Nephron progenitor cell (in vitro differentiated cells): Measurements from ENCODE around the gene C1orf21.

Experiments used
- DNase-seq: peaks from one replicate; pipeline ENCODE4 v3.0.0; 2021
- H3K27ac Mint-ChIP-seq: 2 replicates; pipeline ENCODE4 v1.8.0; 2021; ENCODE audit warnings: mild to moderate bottlenecking, moderate library complexity, mixed read lengths
- H3K27me3 Mint-ChIP-seq: 2 replicates; pipeline ENCODE4 v1.8.0; 2021; ENCODE audit warnings: mild to moderate bottlenecking, low read depth, mixed read lengths; ENCODE audit not compliant: poor library complexity
- H3K36me3 Mint-ChIP-seq: 2 replicates; pipeline ENCODE4 v1.8.0; 2021; ENCODE audit warnings: low read depth, mixed read lengths
- H3K4me1 Mint-ChIP-seq: 2 replicates; pipeline ENCODE4 v1.8.0; 2021; ENCODE audit warnings: mixed read lengths
- H3K4me3 Mint-ChIP-seq: 2 replicates; pipeline ENCODE4 v1.8.0; 2021; ENCODE audit warnings: mild to moderate bottlenecking, moderate library complexity, mixed read lengths
- H3K9me3 Mint-ChIP-seq: 2 replicates; pipeline ENCODE4 v1.8.0; 2021; ENCODE audit warnings: mild to moderate bottlenecking, moderate library complexity, mixed read lengths
- TF ChIP-seq, protein P1 (sequence below): fragments of 200-600 bp; sonication (generic); IDR thresholded peaks from 2 replicates; pipeline ENCODE4 v1.5.0; 2021; ENCODE audit warnings: antibody characterized with exemption

Gene C1orf21

DNA sequence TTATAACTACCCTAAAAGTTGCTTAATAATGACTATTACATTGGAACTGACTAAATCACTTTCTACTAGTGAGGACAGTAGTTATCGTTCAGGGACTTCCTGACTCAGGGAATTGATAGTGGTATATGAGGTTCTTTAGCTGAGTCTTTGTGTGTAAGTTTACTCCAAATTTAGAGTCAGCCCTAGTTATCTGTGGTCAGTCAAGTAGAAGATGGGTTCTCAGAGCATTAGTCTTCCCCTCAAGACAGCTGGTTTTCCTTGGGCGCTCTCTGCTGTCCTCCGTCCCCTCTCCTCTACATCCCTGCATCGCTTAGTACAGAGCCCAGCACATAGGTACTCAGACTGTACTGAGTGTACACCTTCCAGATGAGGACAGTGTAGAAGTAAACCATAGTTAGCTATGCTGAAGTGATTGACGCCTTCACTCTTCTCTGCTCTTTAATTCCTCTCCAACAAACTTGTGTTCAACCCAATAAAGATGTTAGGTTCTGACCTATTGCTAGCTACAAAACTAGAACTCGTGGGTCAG lies 116.5 kb downstream of the C1orf21 start:
- Mint-ChIP-seq H3K4me1 (peaks cover 11% of the 10 kb centered on the region), H3K9me3 (no peaks in the 10 kb centered on the region), H3K27ac (no peak overlapping the region), H3K4me3 (no peak overlapping the region), H3K27me3 (no peaks in the 10 kb centered on the region), H3K36me3 (no peaks in the 10 kb centered on the region)
- TF ChIP-seq, protein P1, sequence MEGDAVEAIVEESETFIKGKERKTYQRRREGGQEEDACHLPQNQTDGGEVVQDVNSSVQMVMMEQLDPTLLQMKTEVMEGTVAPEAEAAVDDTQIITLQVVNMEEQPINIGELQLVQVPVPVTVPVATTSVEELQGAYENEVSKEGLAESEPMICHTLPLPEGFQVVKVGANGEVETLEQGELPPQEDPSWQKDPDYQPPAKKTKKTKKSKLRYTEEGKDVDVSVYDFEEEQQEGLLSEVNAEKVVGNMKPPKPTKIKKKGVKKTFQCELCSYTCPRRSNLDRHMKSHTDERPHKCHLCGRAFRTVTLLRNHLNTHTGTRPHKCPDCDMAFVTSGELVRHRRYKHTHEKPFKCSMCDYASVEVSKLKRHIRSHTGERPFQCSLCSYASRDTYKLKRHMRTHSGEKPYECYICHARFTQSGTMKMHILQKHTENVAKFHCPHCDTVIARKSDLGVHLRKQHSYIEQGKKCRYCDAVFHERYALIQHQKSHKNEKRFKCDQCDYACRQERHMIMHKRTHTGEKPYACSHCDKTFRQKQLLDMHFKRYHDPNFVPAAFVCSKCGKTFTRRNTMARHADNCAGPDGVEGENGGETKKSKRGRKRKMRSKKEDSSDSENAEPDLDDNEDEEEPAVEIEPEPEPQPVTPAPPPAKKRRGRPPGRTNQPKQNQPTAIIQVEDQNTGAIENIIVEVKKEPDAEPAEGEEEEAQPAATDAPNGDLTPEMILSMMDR: no peak
- DNase-seq: no peak

DNA sequence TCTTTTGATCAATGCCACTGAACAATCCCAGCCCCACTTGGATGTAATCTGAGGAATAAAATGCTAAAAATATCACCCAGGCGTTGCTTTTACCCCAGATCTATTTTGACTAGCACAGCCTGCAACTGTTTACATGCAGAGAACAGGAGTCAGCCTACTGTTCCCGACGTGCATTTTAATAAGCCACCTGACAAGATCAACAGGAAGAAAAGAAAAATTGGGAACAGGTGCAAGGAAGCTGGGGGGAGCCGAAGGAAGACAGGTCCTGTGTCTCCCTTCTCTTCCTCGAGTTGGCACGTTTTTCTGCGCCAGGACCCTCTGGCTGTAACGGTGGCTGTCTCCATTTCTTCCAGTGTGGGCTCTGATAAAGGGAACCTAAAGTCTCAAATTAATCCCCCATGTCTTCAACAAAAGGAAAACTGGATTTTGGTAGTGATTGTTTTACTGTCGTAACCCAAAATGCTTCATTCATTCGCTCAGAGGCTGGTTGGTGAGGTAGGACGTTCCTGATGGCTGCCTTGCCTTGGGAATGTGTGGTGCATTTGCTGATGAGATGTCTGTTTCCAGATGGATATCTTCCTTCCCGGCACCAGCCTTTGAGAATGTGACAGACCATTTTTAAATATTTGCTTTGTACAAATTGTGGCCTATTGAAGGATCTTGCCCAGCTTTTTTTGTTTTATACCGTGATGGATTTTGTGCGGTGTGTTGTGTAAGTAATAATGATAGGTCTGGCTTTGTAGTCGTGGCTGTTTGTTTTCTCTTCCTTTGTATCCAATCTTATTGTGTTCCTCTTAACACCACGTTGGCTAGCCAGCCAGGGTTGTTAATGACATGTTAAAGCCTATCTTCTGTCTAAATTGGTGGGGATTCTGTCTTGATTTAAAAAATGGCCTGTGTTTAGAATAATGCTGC lies 117.5 kb downstream of the C1orf21 start:
- Mint-ChIP-seq H3K4me3 (no peak overlapping the region), H3K9me3 (no peaks in the 10 kb centered on the region), H3K4me1 (peaks cover 11% of the 10 kb centered on the region), H3K27me3 (no peaks in the 10 kb centered on the region), H3K36me3 (no peaks in the 10 kb centered on the region), H3K27ac (no peak overlapping the region)
- no peak for DNase-seq
- TF ChIP-seq, protein P1: no peak

- no peak for DNase-seq
- Mint-ChIP-seq H3K4me1 (peaks cover 11% of the 10 kb centered on the region), H3K4me3 (no peak overlapping the region), H3K27me3 (no peaks in the 10 kb centered on the region), H3K9me3 (no peaks in the 10 kb centered on the region), H3K36me3 (no peaks in the 10 kb centered on the region), H3K27ac (no peak overlapping the region)
- TF ChIP-seq, protein P1: no peak
These were observed 118.1 kb downstream of the C1orf21 start for GRCh38 chr1:184504955-184505338.

DNA sequence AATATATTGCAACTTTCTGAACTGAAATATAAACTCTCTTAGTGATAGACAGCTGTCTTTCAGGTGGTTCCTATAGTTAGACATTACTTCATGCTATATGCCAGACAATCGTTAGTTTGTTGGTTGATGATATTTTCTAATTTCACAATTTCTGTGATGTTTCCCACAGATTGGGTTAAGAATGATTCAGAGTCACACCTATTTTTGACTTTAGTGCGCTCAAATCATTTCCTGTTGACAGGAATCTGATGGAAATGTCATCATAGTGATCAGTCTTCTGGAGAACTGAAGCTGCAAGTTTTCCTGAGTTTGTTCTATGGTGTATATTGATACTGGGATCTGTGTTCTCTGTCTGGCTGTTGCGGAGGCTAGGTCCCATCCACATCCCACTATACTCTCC lies 119.7 kb downstream of the C1orf21 start:
- Mint-ChIP-seq H3K27me3 (no peaks in the 10 kb centered on the region), H3K4me1 (peaks cover 5% of the 10 kb centered on the region), H3K4me3 (no peak overlapping the region), H3K9me3 (no peaks in the 10 kb centered on the region), H3K27ac (no peak overlapping the region), H3K36me3 (no peaks in the 10 kb centered on the region)
- TF ChIP-seq, protein P1: no peak
- no peak for DNase-seq

DNA sequence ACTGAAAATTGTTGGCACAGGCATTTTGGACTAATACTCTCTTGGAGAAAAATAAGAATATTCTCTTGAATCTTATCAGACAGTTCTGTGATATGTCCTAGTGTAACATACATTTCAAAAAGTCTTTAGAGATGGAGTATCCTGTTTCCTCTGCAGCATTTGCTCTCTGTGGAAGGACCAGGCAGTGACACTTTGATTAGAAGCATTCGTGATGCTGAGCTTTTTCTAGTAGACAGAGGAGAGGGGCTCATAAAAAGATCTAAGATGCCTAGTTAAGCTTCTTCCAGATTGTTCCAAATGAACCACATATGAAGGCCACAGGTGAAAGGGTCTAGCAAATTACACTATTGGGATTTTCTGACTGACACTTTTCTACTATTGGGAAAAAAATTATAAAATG lies 120.3 kb downstream of the C1orf21 start:
- TF ChIP-seq, protein P1: no peak
- no peaks in the 10 kb centered on the region for H3K36me3 Mint-ChIP-seq
- peaks cover 5% of the 10 kb centered on the region for H3K4me1 Mint-ChIP-seq
- H3K27me3 Mint-ChIP-seq: no peaks in the 10 kb centered on the region
- H3K27ac Mint-ChIP-seq: no peak overlapping the region
- no peak overlapping the region for H3K4me3 Mint-ChIP-seq
- no peaks in the 10 kb centered on the region for H3K9me3 Mint-ChIP-seq
- DNase-seq: no peak
